ENCODE results near the gene SLC17A7. TPM values are rescaled to one million over a fixed set of nuclear protein-coding genes. Genes with fewer than 3 reads are reported as not detected.
A peak's percentile ranks its signal among the peaks of the same experiment; 100 is the strongest.

Gene SLC17A7
- total and polyA plus RNA-seq, 2 of the 13 experiments (the other 11 are each of a cell fraction or from before 2014, with no cell fraction given), result 0.32 TPM; not detected in 1

- no peak for TF ChIP-seq PAF1 (CRISPR knock-in tag; IDR thresholded peaks at IDR 0.05)
- TF ChIP-seq CBX2 (IDR thresholded peaks at IDR 0.05; ENCODE audit: low read depth, low read length), result no peak
- no peak for TF ChIP-seq CBX2 (CRISPR knock-in tag; IDR thresholded peaks at IDR 0.05; ENCODE audit: low read depth)
- 0 out of 2 replicates have a peak, but pooled peaks have one; percentile 39 for TF ChIP-seq ZNF430 (CRISPR knock-in tag; IDR thresholded peaks at IDR 0.05)
- TF ChIP-seq PRMT3 (CRISPR knock-in tag; IDR thresholded peaks at IDR 0.05; ENCODE audit: borderline replicate concordance, low read depth), result no peak
- TF ChIP-seq ZNF605 (CRISPR knock-in tag; IDR thresholded peaks at IDR 0.05), result peak; percentile 17; the same call in 1 of the 2 replicates
- TF ChIP-seq ZNF234 (CRISPR knock-in tag; conservative IDR thresholded peaks at IDR 0.05), result no peak
- TF ChIP-seq ZNF713 (CRISPR knock-in tag; IDR thresholded peaks at IDR 0.05), result peak; percentile 48; the same call in 1 of the 2 replicates
- peak; percentile 56; the same call in 1 of the 2 replicates for TF ChIP-seq CBFB (CRISPR knock-in tag; IDR thresholded peaks at IDR 0.05)
- peak; percentile 20; the same call in 1 of the 2 replicates for TF ChIP-seq ZNF564 (CRISPR knock-in tag; IDR thresholded peaks at IDR 0.05)
- TF ChIP-seq ATM (IDR thresholded peaks at IDR 0.05; ENCODE audit: borderline replicate concordance), result no peak
- TF ChIP-seq ZNF703 (CRISPR knock-in tag; IDR thresholded peaks at IDR 0.05; ENCODE audit: borderline replicate concordance), result no peak
- TF ChIP-seq KDM3A (CRISPR knock-in tag; IDR thresholded peaks at IDR 0.05; ENCODE audit: low read depth), result no peak; the same call in none of the 2 replicates
- TF ChIP-seq PRDM15 (CRISPR knock-in tag; IDR thresholded peaks at IDR 0.05), result no peak
- TF ChIP-seq SNAPC5 (CRISPR knock-in tag; IDR thresholded peaks at IDR 0.05; ENCODE audit: borderline replicate concordance), result no peak
- TF ChIP-seq PTBP1 (IDR thresholded peaks at IDR 0.05; ENCODE audit: low read depth, low read length, poor library complexity, severe bottlenecking), result no peak
- TF ChIP-seq MED13 (CRISPR knock-in tag; IDR thresholded peaks at IDR 0.05), result peak; percentile 34; the same call in 1 of the 2 replicates
- peak; percentile 21; the same call in 1 of the 2 replicates for TF ChIP-seq SIN3A (IDR thresholded peaks at IDR 0.05; ENCODE audit: borderline replicate concordance, low read depth, low read length)
- TF ChIP-seq TAF15 (IDR thresholded peaks at IDR 0.05; ENCODE audit: low read depth, low read length, poor library complexity, severe bottlenecking), result peak; percentile 78
- TF ChIP-seq ZNF570 (CRISPR knock-in tag; IDR thresholded peaks at IDR 0.05; ENCODE audit: borderline replicate concordance), result 0 out of 2 replicates have a peak, but pooled peaks have one; percentile 36
- peak; percentile 53; the same call in 1 of the 2 replicates for TF ChIP-seq MYNN (CRISPR knock-in tag; IDR thresholded peaks at IDR 0.05; ENCODE audit: low read depth)
- TF ChIP-seq ISL2 (CRISPR knock-in tag; IDR thresholded peaks at IDR 0.05), result no peak; the same call in 1 of the 2 replicates
- no peak for TF ChIP-seq ZNF775 (CRISPR knock-in tag; IDR thresholded peaks at IDR 0.05; ENCODE audit: borderline replicate concordance)
- TF ChIP-seq SOX13 (IDR thresholded peaks at IDR 0.05), result no peak
- TF ChIP-seq SOX13 (CRISPR knock-in tag; conservative IDR thresholded peaks at IDR 0.05 in 1 of 2, IDR thresholded peaks at IDR 0.05 in 1 of 2), result no peak; a peak in 1 of 4 replicates
- peak; percentile 88; the same call in 1 of the 2 replicates for TF ChIP-seq PCBP1 (IDR thresholded peaks at IDR 0.05; ENCODE audit: borderline replicate concordance, low read depth, low read length)
Measured at GRCh38 chr19:49443366-49444099, 2.2 kb upstream of the SLC17A7 start (continued).
